ENCODE results near the gene RUSC2.
"Not testable (repeated sequence)": the region's sequence is repeated elsewhere in the genome, so short reads cannot be mapped to it uniquely, and the experiment has no call there.

DNA sequence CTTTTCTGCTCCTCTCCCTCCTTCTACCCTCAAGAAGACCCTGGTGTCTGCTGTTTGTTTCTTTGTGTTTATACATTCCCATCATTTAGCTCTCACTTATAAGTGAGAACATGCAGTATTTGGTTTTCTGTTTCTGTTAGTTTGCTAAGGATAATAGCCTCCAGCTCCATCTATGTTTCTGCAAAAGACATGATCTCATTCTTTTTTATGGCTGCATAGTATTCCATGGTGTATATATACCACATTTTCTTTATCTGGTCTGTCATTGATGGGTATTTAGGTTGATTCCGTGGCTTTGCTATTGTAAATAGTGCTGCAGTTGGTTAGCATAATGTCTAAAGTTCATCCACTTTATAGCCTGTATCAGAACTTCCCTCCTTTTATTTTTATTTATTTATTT, 3.2 kb downstream of the RUSC2 start:
- not testable (repeated sequence) for TF ChIP-seq POLR2AphosphoS5 (IDR thresholded peaks at IDR 0.05; ENCODE audit: low read depth, low read length); EGR1 (IDR thresholded peaks at IDR 0.05; ENCODE audit: low read depth)
- TF ChIP-seq, protein P1, sequence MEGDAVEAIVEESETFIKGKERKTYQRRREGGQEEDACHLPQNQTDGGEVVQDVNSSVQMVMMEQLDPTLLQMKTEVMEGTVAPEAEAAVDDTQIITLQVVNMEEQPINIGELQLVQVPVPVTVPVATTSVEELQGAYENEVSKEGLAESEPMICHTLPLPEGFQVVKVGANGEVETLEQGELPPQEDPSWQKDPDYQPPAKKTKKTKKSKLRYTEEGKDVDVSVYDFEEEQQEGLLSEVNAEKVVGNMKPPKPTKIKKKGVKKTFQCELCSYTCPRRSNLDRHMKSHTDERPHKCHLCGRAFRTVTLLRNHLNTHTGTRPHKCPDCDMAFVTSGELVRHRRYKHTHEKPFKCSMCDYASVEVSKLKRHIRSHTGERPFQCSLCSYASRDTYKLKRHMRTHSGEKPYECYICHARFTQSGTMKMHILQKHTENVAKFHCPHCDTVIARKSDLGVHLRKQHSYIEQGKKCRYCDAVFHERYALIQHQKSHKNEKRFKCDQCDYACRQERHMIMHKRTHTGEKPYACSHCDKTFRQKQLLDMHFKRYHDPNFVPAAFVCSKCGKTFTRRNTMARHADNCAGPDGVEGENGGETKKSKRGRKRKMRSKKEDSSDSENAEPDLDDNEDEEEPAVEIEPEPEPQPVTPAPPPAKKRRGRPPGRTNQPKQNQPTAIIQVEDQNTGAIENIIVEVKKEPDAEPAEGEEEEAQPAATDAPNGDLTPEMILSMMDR (IDR thresholded peaks at IDR 0.05 in 2 of 3, conservative IDR thresholded peaks at IDR 0.05 in 1 of 3; ENCODE audit: borderline replicate concordance in 1 of 3, insufficient read depth in 1 of 3, low read depth in 2 of 3, low read length in 2 of 3), result not testable (repeated sequence)

Measured in HCT116 (cell line).